T-helper 1 cell (primary cell): ENCODE results near the gene SIGLEC5.
A peak's percentile ranks its signal among the peaks of the same experiment; 100 is the strongest.

ENCODE experiments used
- DNase-seq, 5 donors: peaks; one replicate each; pipeline ENCODE4 v3.0.0-alpha.2; 2012 to 2020

SIGLEC5 gene

GRCh38 chr19:51587264-51588191 is 42.7 kb downstream of the SIGLEC5 start:
- no peak for DNase-seq

- DNase-seq: no peak
These were observed 43.4 kb downstream of the SIGLEC5 start for GRCh38 chr19:51586799-51587198.

- no peak for DNase-seq
These were observed 44.0 kb downstream of the SIGLEC5 start for GRCh38 chr19:51586103-51586728.

GRCh38 chr19:51576850-51577249 is 53.4 kb downstream of the SIGLEC5 start:
- DNase-seq: peak in 1 of 5 donors; percentile 47

- DNase-seq: no peak
These were observed 56.9 kb downstream of the SIGLEC5 start for GRCh38 chr19:51573331-51573730.

GRCh38 chr19:51572908-51573307 is 57.3 kb downstream of the SIGLEC5 start:
- no peak for DNase-seq

GRCh38 chr19:51572410-51572809 is 57.8 kb downstream of the SIGLEC5 start:
- DNase-seq: no peak

GRCh38 chr19:51571599-51571998 is 58.6 kb downstream of the SIGLEC5 start:
- DNase-seq: no peak

GRCh38 chr19:51570962-51571575 is 59.1 kb downstream of the SIGLEC5 start, which contains the start of gene ZNF175:
ZNF175 (plus strand) TSS chr19:51571283; CDS start chr19:51573330, 2,047 bp downstream.
- peak; percentile 54 to 87 (median 71) for DNase-seq

GRCh38 chr19:51568456-51568855 is 61.7 kb downstream of the SIGLEC5 start:
- no peak for DNase-seq

- DNase-seq: no peak
These were observed 62.6 kb downstream of the SIGLEC5 start for GRCh38 chr19:51567583-51567982.

GRCh38 chr19:51566489-51567100 is 63.6 kb downstream of the SIGLEC5 start:
- DNase-seq: no peak

GRCh38 chr19:51565583-51565982 is 64.6 kb downstream of the SIGLEC5 start:
- no peak for DNase-seq

GRCh38 chr19:51564791-51565190 is 65.4 kb downstream of the SIGLEC5 start:
- DNase-seq: no peak
